HG03460 (cell line): ENCODE results near the gene PTPN6.

Experiments used
- ATAC-seq: cut with Tn5 transposase; IDR thresholded peaks from one replicate; pipeline ENCODE4 v1.9.1; 2021; ENCODE audit not compliant: unreplicated experiment

PTPN6 gene

GRCh38 chr12:6938353-6939190 lies 12.6 kb upstream of the PTPN6 start:
- ATAC-seq: no peak

- ATAC-seq: no peak
Observed at GRCh38 chr12:6939191-6939540, 12.0 kb upstream of the PTPN6 start.

GRCh38 chr12:6941267-6941666 lies 9.9 kb upstream of the PTPN6 start:
- ATAC-seq: no peak

- no peak for ATAC-seq
Observed at GRCh38 chr12:6941782-6942181, 9.4 kb upstream of the PTPN6 start.

- ATAC-seq: no peak
Observed at GRCh38 chr12:6942331-6942665, 8.9 kb upstream of the PTPN6 start.

- ATAC-seq: peak; percentile 31
Observed at GRCh38 chr12:6943389-6943721, 7.8 kb upstream of the PTPN6 start.

GRCh38 chr12:6943722-6944380 lies 7.3 kb upstream of the PTPN6 start, which contains the start of the genes C12orf57 and RNU7-1:
C12orf57 (plus strand) TSS chr12:6944022; CDS start chr12:6944122, 100 bp downstream.
RNU7-1 (plus strand) TSS chr12:6943816.
- ATAC-seq: peak; percentile 30

GRCh38 chr12:6944381-6945186 lies 6.6 kb upstream of the PTPN6 start:
- peak; percentile 47 for ATAC-seq

GRCh38 chr12:6945613-6946012 lies 5.5 kb upstream of the PTPN6 start:
- ATAC-seq: no peak

- no peak for ATAC-seq
Observed at GRCh38 chr12:6946033-6946919, 4.9 kb upstream of the PTPN6 start.

GRCh38 chr12:6946920-6947374 lies 4.2 kb upstream of the PTPN6 start:
- ATAC-seq: no peak

- no peak for ATAC-seq
Observed at GRCh38 chr12:6947615-6948014, 3.5 kb upstream of the PTPN6 start.

GRCh38 chr12:6948873-6949594 lies 2.1 kb upstream of the PTPN6 start:
- ATAC-seq: no peak

GRCh38 chr12:6950401-6950801 lies 755 bp upstream of the PTPN6 start:
- no peak for ATAC-seq

- no peak for ATAC-seq
Observed at GRCh38 chr12:6951551-6952120, 480 bp downstream of the PTPN6 start.

GRCh38 chr12:6952121-6952862 lies 1.1 kb downstream of the PTPN6 start:
- no peak for ATAC-seq

GRCh38 chr12:6952863-6953441 lies 1.8 kb downstream of the PTPN6 start:
- no peak for ATAC-seq

- peak; percentile 43 for ATAC-seq
Observed at GRCh38 chr12:6953442-6954315, 2.5 kb downstream of the PTPN6 start.
